Measurements from ENCODE around the gene ZSCAN10. TPM values are rescaled to one million over a fixed set of nuclear protein-coding genes. Genes with fewer than 3 reads are reported as not detected.
"Not testable (repeated sequence)": the region's sequence is repeated elsewhere in the genome, so short reads cannot be mapped to it uniquely, and the experiment has no call there.

ZSCAN10 gene
- polyA plus RNA-seq, 1 donor from 2014 or later = 0.10 TPM

- not testable (repeated sequence) for H3K27me3 ChIP-seq (ENCODE audit: insufficient read depth, low read depth, low read length); H2AFZ ChIP-seq (ENCODE audit: low read depth, low read length); H3K79me2 ChIP-seq (replicated peaks; ENCODE audit: insufficient read depth, low read length)
These were observed 17.1 kb downstream of the ZSCAN10 start for GRCh38 chr16:3081957-3082356.

DNA sequence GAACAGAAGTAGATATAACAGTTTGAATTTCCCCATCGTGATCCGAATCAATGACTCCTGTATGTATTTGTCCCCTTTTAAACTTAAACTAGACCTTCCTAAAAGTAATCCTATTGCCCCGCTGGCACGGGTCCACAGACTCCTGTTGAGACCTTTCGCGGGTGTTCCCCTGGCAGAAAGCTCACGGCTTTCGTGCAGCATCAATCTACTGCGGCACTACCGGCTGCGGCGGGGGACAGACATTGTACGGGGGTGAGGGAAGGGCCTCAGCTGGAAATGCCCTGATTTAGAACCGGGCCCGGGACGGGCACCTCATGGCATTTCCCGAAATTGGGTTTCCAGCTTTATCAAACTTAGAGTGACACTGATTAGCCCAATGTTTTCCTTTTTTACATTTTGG lies 19.1 kb downstream of the ZSCAN10 start:
- TF ChIP-seq POLR2AphosphoS5 (IDR thresholded peaks at IDR 0.05) = no peak
- no peak for TF ChIP-seq RAD21 (conservative IDR thresholded peaks at IDR 0.05)
- TF ChIP-seq CTCF (IDR thresholded peaks at IDR 0.05; ENCODE audit: poor library complexity, severe bottlenecking) = no peak
- TF ChIP-seq REST (IDR thresholded peaks at IDR 0.05; ENCODE audit: borderline replicate concordance) = no peak
- no peak overlapping the region for H3K9ac ChIP-seq (ENCODE audit: low read length)
- no peak overlapping the region for H2AFZ ChIP-seq (ENCODE audit: low read depth, low read length)
- H3K27ac ChIP-seq (ENCODE audit: low read length) = no peak overlapping the region
- no peaks in the 10 kb centered on the region for H4K20me1 ChIP-seq (ENCODE audit: insufficient read depth)
- no peaks in the 10 kb centered on the region for H3K79me2 ChIP-seq (replicated peaks; ENCODE audit: insufficient read depth, low read length)
- no peaks in the 10 kb centered on the region for H3K9me2 ChIP-seq (ENCODE audit: insufficient read depth, low read length)
- H3K27me3 ChIP-seq (ENCODE audit: insufficient read depth, low read depth, low read length) = no peaks in the 10 kb centered on the region
- H3K9me3 ChIP-seq (ENCODE audit: low read length) = no peaks in the 10 kb centered on the region
- H3F3A ChIP-seq (ENCODE audit: insufficient read depth, low read length, poor library complexity, severe bottlenecking) = no peaks in the 10 kb centered on the region
- no peak overlapping the region for H3K4me2 ChIP-seq (ENCODE audit: low read length)
- H3K4me3 ChIP-seq (ENCODE audit: low read length) = no peak overlapping the region
- H3K36me3 ChIP-seq (ENCODE audit: insufficient read depth, low read length) = no peaks in the 10 kb centered on the region

More at GRCh38 chr16:3081957-3082356, 17.1 kb downstream of the ZSCAN10 start:
- H3K9ac ChIP-seq (ENCODE audit: low read length); H3K4me2 ChIP-seq (ENCODE audit: low read length); H3F3A ChIP-seq (ENCODE audit: insufficient read depth, low read length, poor library complexity, severe bottlenecking); H3K36me3 ChIP-seq (ENCODE audit: insufficient read depth, low read length); H3K27ac ChIP-seq (ENCODE audit: low read length); H3K4me3 ChIP-seq (ENCODE audit: low read length); H3K9me3 ChIP-seq (ENCODE audit: low read length); H4K20me1 ChIP-seq (ENCODE audit: insufficient read depth); H3K9me2 ChIP-seq (ENCODE audit: insufficient read depth, low read length): not testable (repeated sequence)

DNA sequence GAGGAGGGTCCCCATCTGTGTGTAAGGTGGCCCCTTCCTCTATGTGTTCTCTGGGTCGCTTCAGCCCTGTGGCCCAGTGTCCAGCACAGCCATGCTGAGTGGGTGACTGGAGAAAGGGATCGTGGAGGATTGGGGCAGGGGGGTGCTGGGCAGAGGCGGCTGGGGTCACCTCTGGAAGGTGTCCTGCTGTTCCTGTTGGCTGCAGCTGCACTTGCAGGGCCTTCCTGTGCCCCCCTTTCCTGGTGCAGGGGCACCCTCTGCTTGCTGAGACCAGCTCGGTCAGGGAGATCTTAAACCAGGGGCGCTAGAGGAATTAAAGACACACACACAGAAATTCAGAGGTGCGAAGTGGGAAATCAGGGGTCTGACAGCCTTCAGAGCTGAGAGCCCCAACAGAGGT lies 22.5 kb downstream of the ZSCAN10 start:
- no peaks in the 10 kb centered on the region for H3K27me3 ChIP-seq (ENCODE audit: insufficient read depth, low read depth, low read length)
- no peak for TF ChIP-seq EZH2 (IDR thresholded peaks at IDR 0.05; ENCODE audit: borderline replicate concordance, insufficient read depth, low read length, poor library complexity, severe bottlenecking)
- no peak for TF ChIP-seq CTCF (IDR thresholded peaks at IDR 0.05; ENCODE audit: poor library complexity, severe bottlenecking)
- TF ChIP-seq MXI1 (conservative IDR thresholded peaks at IDR 0.05; ENCODE audit: poor library complexity, severe bottlenecking) = no peak
- no peak for TF ChIP-seq REST (IDR thresholded peaks at IDR 0.05; ENCODE audit: borderline replicate concordance)
- TF ChIP-seq RAD21 (conservative IDR thresholded peaks at IDR 0.05) = no peak
- TF ChIP-seq SMC3 (conservative IDR thresholded peaks at IDR 0.05; ENCODE audit: poor library complexity) = no peak
- no peak for TF ChIP-seq POLR2AphosphoS5 (IDR thresholded peaks at IDR 0.05)
- TF ChIP-seq TAF1 (IDR thresholded peaks at IDR 0.05; ENCODE audit: low read depth) = no peak
- no peak for TF ChIP-seq EP300 (conservative IDR thresholded peaks at IDR 0.05; ENCODE audit: poor library complexity, severe bottlenecking)
- no peaks in the 10 kb centered on the region for H3K79me2 ChIP-seq (replicated peaks; ENCODE audit: insufficient read depth, low read length)

More for the DNA sequence above, 22.5 kb downstream of the ZSCAN10 start:
- H3K4me3 ChIP-seq (ENCODE audit: low read length) = no peak overlapping the region
- no peaks in the 10 kb centered on the region for H3F3A ChIP-seq (ENCODE audit: insufficient read depth, low read length, poor library complexity, severe bottlenecking)
- H3K27ac ChIP-seq (ENCODE audit: low read length) = no peak overlapping the region
- H2AFZ ChIP-seq (ENCODE audit: low read depth, low read length) = no peak overlapping the region
- no peaks in the 10 kb centered on the region for H3K9me2 ChIP-seq (ENCODE audit: insufficient read depth, low read length)
- H3K4me2 ChIP-seq (ENCODE audit: low read length) = no peak overlapping the region
- H4K20me1 ChIP-seq (ENCODE audit: insufficient read depth) = no peaks in the 10 kb centered on the region
- no peak overlapping the region for H3K9ac ChIP-seq (ENCODE audit: low read length)
- no peaks in the 10 kb centered on the region for H3K9me3 ChIP-seq (ENCODE audit: low read length)
- no peaks in the 10 kb centered on the region for H3K36me3 ChIP-seq (ENCODE audit: insufficient read depth, low read length)

All from neural cell (in vitro differentiated cells).